ENCODE results near the gene ARL9.

Gene ARL9

DNA sequence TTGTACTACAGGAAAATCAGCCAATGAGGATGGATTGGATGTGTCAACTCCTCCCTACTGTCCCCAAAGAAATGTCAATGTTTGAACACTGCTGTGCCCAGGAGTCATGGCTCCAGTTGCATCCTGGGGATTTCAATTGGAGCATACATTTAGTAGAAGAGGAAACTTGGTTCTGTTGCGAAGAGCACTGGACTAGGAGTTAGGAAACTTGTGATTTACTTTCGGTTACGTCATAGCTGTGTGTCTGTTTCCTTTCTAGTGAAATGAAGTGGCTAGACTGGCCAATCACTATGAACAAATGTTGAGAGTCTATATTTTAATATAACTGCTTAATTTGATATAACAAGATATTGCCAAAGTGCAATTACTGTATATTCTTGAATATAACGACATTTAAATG, 35.2 kb downstream of the ARL9 start:
- H3K27me3 ChIP-seq (ENCODE audit: insufficient read depth, low read depth), result no peaks in the 10 kb centered on the region
- H3K79me2 ChIP-seq (ENCODE audit: insufficient read depth, low read depth), result no peaks in the 10 kb centered on the region
- peaks cover 3% of the 10 kb centered on the region for H3K4me1 ChIP-seq (ENCODE audit: low read depth, poor library complexity, severe bottlenecking)
- H3K9ac ChIP-seq, result no peak overlapping the region
- H4K20me1 ChIP-seq (ENCODE audit: insufficient read depth), result no peaks in the 10 kb centered on the region
- TF ChIP-seq, protein P1, sequence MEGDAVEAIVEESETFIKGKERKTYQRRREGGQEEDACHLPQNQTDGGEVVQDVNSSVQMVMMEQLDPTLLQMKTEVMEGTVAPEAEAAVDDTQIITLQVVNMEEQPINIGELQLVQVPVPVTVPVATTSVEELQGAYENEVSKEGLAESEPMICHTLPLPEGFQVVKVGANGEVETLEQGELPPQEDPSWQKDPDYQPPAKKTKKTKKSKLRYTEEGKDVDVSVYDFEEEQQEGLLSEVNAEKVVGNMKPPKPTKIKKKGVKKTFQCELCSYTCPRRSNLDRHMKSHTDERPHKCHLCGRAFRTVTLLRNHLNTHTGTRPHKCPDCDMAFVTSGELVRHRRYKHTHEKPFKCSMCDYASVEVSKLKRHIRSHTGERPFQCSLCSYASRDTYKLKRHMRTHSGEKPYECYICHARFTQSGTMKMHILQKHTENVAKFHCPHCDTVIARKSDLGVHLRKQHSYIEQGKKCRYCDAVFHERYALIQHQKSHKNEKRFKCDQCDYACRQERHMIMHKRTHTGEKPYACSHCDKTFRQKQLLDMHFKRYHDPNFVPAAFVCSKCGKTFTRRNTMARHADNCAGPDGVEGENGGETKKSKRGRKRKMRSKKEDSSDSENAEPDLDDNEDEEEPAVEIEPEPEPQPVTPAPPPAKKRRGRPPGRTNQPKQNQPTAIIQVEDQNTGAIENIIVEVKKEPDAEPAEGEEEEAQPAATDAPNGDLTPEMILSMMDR (conservative IDR thresholded peaks at IDR 0.05; ENCODE audit: low read depth, low read length), result no peak
- no peaks in the 10 kb centered on the region for H3K36me3 ChIP-seq (ENCODE audit: insufficient read depth)
- H3K4me2 ChIP-seq, result no peak overlapping the region
- H3K4me3 ChIP-seq (IDR thresholded peaks at IDR 0.05; ENCODE audit: insufficient read depth, low read depth, low read length), result no peak overlapping the region
- H2AFZ ChIP-seq (ENCODE audit: low read depth), result no peak overlapping the region
- no peak overlapping the region for H3K27ac ChIP-seq

DNA sequence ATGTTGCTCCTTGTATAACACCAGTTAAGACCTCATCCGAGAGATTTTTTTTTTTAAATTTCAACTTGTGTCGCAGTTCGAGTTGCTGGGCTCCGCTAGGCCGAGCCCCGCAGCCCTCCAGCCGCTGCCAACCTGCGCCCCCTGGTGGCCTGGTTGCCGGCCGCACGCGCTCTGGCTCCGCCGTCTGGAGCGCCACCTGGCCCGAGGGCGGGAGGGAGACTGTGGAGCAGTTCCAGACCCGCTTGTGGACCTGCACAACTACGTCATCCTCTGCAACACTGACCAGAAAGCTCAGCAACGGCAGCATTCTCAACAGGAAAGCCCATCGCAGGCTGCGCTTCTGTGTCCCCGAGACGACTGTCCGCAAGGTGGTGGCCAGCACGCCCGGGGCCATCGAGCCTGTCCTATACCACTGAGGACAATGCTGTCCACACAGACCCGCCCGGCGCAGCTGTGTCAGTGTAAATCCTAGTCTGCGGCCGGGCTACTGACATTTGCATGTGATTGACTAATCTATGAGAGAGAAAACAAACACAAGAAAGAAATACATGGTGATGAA, 39.1 kb downstream of the ARL9 start:
- Histone ChIP-seq H3K27me3 (ENCODE audit: insufficient read depth, low read depth) (no peaks in the 10 kb centered on the region), H3K9ac (peak overlapping the region; percentile 20; the same call in 1 of the 2 replicates), H3K27ac (no peak overlapping the region), H3K79me2 (ENCODE audit: insufficient read depth, low read depth) (no peaks in the 10 kb centered on the region), H3K4me1 (ENCODE audit: low read depth, poor library complexity, severe bottlenecking) (peaks cover 3% of the 10 kb centered on the region), H2AFZ (ENCODE audit: low read depth) (peak overlapping the region; percentile 84), H3K36me3 (ENCODE audit: insufficient read depth) (no peaks in the 10 kb centered on the region), H4K20me1 (ENCODE audit: insufficient read depth) (no peaks in the 10 kb centered on the region), H3K4me2 (peak overlapping the region; percentile 59), H3K4me3 (IDR thresholded peaks at IDR 0.05; ENCODE audit: insufficient read depth, low read depth, low read length) (peak overlapping the region; percentile 60)
- TF ChIP-seq, protein P1 (conservative IDR thresholded peaks at IDR 0.05; ENCODE audit: low read depth, low read length), result peak; percentile 98

DNA sequence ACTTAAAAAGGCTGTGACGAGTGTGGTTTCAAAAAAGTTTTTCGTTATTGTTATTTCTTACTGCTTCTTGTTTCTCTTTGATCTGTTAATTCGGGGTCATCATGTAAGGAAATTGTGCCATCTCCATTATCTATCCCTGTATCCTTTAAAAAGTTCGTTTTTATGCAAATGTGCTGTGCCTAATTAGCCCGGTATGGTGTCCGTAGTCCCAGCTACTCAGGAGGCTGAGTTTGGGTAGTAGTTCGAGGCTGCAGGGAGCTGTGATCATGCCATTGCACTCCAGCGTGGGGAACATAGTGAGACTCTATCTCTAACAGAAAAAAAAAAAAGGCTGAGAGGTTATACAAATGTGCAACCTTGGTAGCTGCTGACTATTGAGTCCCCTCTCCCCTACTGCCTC, 45.1 kb downstream of the ARL9 start:
- no peaks in the 10 kb centered on the region for H4K20me1 ChIP-seq (ENCODE audit: insufficient read depth)
- H3K4me3 ChIP-seq (IDR thresholded peaks at IDR 0.05; ENCODE audit: insufficient read depth, low read depth, low read length), result no peak overlapping the region
- no peak overlapping the region for H3K4me2 ChIP-seq
- H3K36me3 ChIP-seq (ENCODE audit: insufficient read depth), result no peaks in the 10 kb centered on the region
- H3K79me2 ChIP-seq (ENCODE audit: insufficient read depth, low read depth), result no peaks in the 10 kb centered on the region
- no peak overlapping the region for H3K9ac ChIP-seq
- H3K27me3 ChIP-seq (ENCODE audit: insufficient read depth, low read depth), result no peaks in the 10 kb centered on the region
- TF ChIP-seq, protein P1 (conservative IDR thresholded peaks at IDR 0.05; ENCODE audit: low read depth, low read length), result no peak
- no peak overlapping the region for H2AFZ ChIP-seq (ENCODE audit: low read depth)
- no peak overlapping the region for H3K27ac ChIP-seq
- H3K4me1 ChIP-seq (ENCODE audit: low read depth, poor library complexity, severe bottlenecking), result no peaks in the 10 kb centered on the region

DNA sequence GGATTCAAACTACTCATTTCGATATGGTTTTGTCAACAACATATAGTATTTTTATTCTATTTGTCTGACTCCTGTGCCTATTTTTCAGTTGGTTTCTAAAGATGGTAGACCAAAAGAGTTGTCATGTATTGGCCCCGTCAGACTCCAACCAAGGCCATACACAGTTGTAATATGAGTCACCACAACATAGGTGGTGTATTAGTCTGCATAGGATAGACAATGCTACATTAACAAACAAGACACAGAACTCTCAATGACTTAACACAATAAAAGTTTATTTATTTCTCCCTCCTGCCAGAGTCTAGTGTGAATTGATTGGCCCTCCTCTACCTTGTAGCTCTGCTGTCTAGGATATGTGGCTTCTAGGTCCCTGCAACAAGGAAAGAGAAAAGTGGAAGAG, 45.9 kb downstream of the ARL9 start:
- H3K27me3 ChIP-seq (ENCODE audit: insufficient read depth, low read depth), result no peaks in the 10 kb centered on the region
- H3K4me3 ChIP-seq (IDR thresholded peaks at IDR 0.05; ENCODE audit: insufficient read depth, low read depth, low read length), result no peak overlapping the region
- H3K9ac ChIP-seq, result no peak overlapping the region
- no peaks in the 10 kb centered on the region for H3K4me1 ChIP-seq (ENCODE audit: low read depth, poor library complexity, severe bottlenecking)
- TF ChIP-seq, protein P1 (conservative IDR thresholded peaks at IDR 0.05; ENCODE audit: low read depth, low read length), result no peak
- H3K79me2 ChIP-seq (ENCODE audit: insufficient read depth, low read depth), result no peaks in the 10 kb centered on the region
- no peaks in the 10 kb centered on the region for H4K20me1 ChIP-seq (ENCODE audit: insufficient read depth)
- H3K36me3 ChIP-seq (ENCODE audit: insufficient read depth), result no peaks in the 10 kb centered on the region
- no peak overlapping the region for H3K4me2 ChIP-seq
- no peak overlapping the region for H2AFZ ChIP-seq (ENCODE audit: low read depth)
- H3K27ac ChIP-seq, result no peak overlapping the region

All from KMS-11 (cell line).